Inflammatory macrophage (primary cell): ENCODE measurements around the gene AUP1.

Experiments used
- DNase-seq, 2 donors: peaks; one replicate each; pipeline ENCODE4 v3.0.0-alpha.2; 2020 to 2022

The AUP1 gene

GRCh38 chr2:74512744-74513604 lies 16.5 kb downstream of the AUP1 start:
- no peak for DNase-seq

DNA sequence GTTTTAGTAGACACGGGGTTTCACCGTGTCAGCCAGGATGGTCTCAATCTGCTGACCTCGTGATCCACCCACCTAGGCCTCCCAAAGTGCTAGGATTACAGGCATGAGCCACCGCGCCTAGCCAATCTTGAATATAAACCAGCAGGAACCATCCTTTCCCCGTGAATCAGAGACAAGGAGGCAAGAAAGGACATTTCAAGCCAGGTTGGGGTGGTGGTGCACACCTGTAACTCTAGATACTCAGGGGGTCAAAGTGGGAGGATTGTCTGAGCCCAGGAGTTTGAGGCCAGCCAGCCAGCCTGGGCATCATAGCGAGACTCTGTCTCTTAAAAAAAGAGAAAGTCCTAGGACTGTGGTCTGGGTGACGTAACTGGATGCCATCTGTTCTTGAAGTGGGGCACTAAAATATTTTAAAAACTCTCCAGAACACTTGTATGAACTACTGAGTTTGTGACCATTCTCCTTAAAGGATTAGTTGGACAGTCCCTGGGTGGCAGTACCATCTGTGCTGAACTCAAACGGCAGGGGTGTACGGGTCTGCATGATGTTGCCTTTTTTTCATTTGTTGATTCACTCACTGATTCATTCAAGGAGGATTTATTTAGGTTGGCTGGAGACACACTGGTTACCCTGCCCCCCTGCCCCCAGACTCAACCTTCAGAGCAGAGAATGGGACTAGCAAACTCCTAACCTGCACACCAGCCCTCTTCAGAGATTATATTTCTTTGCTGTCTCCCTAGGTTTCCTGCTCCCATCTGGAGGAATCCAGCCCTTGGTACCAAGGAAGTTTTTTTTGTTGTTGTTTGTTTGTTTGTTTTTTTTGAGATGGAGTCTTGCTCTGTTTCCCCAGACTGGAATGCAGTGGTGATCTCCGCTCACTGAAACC lies 18.2 kb downstream of the AUP1 start:
- no peak for DNase-seq

- no peak for DNase-seq
Measured at GRCh38 chr2:74510272-74510671, 19.2 kb downstream of the AUP1 start.

GRCh38 chr2:74507926-74508520 lies 21.5 kb downstream of the AUP1 start:
- DNase-seq = no peak

- DNase-seq = peak; percentile 99
Measured at GRCh38 chr2:74507145-74507925, 22.2 kb downstream of the AUP1 start, which contains the start of gene PCGF1. PCGF1 (minus strand) TSS chr2:74507695; CDS start chr2:74507668, 27 bp downstream.

DNA sequence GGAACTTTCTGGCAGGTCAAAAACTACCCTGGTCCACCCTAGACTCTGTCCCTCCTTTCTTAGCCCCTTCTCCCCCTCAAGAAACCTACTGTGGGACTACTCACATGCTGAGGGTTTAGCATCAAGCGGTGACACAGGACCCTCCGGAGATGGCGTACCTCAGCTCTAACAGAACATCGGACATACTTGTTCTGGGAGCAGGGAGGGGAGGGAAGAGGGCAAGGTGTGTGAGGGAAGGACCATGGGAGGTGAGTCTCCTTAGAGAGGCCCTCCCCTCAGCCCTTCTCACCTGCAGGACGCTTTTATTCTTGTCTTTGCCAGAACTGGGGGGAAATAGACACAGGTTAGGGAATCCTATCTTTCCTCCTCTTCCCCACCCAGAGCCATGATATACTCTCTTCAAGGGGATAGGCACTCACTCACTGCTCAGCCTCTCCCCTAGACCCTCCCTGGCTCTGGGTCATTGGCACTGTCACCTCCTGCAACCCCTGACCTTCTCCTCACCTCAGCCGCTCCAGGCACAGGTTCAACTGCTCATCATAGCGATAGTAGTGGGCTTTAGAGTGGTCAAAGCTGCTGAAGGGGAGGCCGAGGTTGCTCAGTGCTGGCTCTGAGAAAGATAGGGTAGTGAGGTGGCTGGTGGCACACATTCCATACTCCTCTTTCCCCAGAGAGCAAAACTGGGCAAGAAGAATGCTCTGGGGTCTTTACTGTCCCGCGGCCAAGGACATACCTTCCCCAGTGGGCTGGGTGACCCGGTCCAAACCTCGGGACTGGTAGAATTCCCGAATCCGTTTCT lies 23.9 kb downstream of the AUP1 start:
- DNase-seq = no peak

DNA sequence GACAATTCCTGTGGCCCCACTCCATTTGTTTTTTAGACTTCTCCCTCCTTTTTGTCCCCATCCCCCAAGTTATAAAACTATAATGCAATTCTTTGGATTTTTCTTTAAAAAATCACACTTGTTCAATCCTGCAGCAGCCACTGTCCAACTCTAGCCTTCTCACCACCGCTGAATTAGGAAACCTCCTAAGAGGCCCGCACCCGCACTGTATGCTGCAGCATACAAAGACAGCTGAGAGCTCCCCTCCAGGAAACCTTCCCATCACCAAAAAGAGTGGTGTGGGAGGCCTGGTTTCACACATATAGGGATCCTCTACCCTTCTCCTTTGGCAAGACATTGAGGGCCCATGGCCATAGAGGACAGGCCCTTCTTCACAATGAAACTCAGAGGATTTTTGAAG lies 24.9 kb downstream of the AUP1 start:
- DNase-seq = no peak

DNA sequence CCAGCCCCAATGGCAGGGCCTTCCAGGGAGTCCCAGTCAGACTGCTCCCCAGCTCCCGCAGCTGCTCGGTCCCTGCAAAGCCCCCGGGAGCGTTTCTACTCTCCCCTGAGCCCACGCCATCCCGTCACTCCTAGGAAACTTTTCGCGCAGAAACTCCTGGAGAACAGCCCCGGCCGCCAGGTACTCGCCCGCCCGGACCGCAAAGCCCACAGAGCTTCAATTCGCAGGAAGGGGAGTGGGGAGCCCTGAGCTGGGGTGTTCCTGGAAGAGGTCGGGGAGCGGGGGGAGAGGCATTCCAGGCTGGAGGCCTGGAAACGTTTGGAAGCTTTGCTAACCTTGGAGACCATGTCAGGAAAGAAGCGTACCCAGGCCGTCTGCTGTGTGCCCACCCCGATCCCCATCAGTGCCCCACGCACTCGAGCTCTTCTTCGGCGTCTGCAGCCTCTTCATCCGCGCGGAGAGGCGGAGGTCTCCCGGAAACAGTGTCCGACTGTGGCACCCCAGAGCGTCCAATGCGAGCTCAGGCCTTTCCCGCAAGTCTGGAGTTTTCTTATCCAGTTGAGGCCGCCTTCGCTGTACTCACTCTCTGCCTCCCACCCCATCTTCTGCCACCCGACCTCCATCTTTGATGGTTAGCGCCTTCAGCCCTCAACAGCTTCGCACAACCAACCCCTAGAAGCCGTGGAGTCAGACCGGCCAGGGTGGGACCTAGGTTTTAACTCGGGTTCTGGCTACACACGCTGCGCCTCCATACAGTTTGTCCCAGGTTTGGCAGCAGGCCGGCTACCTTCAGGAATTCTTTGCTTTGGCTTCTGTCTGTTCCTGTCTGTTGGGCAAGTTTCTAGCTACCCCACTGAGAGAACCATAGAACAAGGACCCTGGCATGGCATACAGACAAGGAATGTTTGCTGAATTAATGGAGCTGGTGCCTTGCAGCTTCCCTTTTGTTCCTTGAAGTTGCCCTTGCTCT lies 25.7 kb downstream of the AUP1 start:
- no peak for DNase-seq

GRCh38 chr2:74502720-74503505 lies 26.6 kb downstream of the AUP1 start:
- DNase-seq = peak; percentile 70 to 82

DNA sequence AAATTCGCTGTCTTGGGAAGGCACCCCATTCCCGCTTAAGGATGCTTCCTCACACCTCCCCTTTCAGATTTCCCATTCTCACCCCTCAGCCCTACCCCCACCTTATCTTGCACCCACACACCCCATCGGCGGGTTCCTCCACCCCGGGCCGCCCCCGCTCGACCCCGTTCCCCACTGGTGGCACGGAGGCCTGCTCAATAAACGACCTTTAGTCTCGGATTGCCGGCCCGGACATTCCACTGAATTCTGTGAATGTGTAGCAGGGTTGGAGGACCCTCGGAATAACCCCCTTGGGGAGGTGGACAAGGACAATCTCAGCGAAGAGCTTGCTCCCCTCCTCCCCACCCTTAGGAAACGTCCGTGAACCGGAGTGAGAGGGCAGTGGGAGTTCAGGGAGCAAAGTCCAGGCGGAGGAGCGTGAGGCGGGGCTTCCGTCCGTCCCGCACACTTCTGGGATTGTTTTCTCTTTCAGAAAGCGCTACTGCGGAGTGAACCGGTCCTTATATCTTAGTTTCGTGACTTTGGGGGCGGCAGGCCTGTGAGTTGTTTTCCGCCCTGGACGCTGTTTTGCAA lies 27.3 kb downstream of the AUP1 start:
- DNase-seq = peak in 1 of 2 donors; percentile 35

GRCh38 chr2:74501335-74502071 lies 28.0 kb downstream of the AUP1 start:
- DNase-seq = no peak

DNA sequence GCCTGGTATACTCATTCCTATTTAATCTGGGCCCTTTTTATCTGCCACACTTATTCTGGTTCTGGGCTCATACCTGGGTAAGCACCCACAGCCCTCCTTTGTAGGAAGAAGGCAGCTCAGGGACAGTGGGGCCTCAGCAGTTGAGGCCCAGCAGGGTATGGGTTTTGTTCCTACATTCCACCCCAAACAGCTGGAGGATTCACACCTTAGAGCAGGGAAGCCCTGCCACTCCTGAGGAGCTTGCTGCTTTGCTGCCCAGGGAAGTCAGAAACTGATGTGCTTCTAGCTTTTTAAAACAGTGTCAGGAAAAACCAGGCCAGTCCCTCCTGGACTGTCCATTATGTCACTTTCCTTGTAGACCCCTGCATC lies 28.9 kb downstream of the AUP1 start:
- DNase-seq = no peak

- no peak for DNase-seq
Measured at GRCh38 chr2:74499940-74500577, 29.4 kb downstream of the AUP1 start.

DNA sequence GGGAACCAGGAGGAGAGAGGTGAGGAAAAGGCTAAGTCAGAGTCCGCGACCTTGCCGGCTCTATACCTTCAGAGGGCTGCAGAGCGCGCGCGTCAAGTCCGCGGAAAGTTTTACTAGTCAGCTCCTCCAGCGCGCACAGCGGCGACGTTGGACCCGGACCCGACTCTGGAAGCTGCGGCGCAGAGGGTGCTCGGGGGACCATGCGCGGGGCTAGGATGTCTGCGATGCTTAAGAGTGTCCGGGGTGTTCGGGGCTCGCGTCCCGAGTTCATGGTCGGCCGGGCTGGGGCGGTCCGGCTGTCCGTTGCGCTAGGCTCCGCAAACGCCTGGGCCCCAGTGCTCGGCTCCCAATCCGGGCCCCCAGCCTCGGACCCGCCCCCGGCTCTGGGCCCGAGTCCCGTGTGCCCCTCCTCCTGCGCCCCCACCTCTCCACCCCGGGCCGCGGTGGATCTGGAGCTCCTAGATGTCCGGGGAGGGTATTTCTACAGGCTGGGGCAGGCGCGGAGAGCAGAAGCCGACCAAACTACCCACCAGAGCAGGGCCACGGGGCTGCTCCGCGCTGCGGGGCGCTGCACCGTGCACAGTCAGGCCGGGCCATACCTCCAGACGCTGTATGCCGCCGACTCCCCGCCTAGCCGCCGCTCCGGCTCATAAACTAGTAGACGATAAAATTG lies 30.1 kb downstream of the AUP1 start, which contains the start of gene LBX2:
LBX2 (minus strand) TSS at position 337 of the 673 bp plus-strand sequence; CDS start at position 271, 66 bp downstream.
- DNase-seq = no peak

DNA sequence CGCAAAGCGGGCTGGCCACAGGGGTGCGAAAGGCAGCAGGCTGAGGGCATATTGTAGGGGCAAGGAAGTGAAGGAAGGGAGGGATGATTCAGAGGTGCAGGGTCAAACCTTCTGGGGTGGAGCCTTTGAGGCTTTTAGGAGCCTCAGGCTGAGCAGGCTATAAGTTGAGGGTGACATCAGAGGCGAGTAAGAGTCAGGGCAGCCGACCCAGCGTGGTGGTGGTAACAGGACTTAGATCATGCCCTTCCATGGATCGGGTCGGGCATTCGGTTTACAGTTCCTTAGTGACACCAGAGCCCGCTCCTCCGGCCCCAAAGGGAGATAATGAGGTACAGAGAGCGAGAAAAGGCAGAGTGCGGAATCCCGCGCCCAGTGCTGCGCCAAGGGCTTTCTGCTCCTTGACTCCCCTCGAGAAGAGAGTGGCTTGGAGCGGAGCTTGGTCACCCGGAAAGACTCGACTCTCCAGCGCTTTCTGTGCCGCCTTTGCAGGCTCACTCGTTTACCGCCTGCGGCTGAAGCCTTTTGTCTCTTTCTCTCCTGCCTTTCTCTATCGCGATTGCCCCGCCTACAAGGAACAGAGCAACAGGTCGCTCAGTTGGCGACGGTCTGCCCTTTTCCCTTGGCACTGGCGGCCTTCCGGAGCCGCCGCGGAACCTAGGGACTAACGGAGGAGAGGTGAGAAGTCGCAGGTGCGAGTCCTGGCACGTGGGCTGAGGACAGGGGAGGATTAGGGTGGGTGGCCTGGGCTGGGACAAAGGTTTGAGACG lies 30.8 kb downstream of the AUP1 start:
- peak; percentile 15 to 57 for DNase-seq
